Measurements from ENCODE around the gene CBLN3.

CBLN3 gene

DNA sequence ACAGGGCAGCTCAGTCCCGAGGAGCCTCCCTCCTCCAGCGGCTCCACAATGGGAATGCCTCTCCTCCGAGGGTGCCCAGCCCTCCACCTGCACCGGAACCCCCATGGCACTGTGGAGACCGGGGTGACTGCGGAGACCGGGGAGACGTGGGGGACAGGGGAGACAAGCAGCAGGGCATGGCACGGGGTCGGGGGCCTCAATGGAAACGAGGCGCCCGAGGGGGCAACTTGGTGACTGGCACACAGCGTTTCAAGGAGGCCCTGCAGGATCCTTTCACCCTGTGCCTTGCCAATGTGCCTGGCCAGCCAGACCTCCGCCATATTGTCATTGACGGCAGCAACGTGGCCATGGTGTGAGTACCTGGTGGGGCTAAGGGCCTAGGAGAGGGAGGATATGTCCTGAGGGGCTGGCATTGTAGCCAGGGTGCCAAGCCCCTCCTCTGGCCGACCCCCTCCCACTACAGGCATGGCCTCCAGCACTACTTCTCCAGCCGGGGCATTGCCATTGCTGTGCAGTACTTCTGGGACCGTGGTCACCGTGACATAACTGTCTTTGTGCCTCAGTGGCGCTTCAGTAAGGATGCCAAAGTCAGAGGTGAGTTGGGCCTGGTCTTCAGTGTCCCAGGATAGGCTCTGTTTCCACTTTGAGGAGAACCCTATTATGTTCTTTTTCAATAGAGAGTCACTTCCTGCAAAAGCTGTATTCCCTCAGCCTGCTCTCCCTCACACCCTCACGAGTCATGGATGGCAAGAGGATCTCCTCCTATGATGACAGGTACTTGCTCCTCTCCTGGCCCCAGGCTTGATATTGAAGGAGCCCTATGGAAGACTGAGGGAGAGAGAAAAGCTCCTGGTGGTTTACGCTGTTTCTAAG, 3.0 kb upstream of the CBLN3 start:
- peaks cover 0 to 60% of the 10 kb centered on the region in 2 experiments; a peak in 2 of 3 replicates for H3K36me3 ChIP-seq (ENCODE audit: control insufficient read depth in 2 of 2, insufficient read depth in 1 of 2, low read length in 2 of 2)
- TF ChIP-seq, protein P1, sequence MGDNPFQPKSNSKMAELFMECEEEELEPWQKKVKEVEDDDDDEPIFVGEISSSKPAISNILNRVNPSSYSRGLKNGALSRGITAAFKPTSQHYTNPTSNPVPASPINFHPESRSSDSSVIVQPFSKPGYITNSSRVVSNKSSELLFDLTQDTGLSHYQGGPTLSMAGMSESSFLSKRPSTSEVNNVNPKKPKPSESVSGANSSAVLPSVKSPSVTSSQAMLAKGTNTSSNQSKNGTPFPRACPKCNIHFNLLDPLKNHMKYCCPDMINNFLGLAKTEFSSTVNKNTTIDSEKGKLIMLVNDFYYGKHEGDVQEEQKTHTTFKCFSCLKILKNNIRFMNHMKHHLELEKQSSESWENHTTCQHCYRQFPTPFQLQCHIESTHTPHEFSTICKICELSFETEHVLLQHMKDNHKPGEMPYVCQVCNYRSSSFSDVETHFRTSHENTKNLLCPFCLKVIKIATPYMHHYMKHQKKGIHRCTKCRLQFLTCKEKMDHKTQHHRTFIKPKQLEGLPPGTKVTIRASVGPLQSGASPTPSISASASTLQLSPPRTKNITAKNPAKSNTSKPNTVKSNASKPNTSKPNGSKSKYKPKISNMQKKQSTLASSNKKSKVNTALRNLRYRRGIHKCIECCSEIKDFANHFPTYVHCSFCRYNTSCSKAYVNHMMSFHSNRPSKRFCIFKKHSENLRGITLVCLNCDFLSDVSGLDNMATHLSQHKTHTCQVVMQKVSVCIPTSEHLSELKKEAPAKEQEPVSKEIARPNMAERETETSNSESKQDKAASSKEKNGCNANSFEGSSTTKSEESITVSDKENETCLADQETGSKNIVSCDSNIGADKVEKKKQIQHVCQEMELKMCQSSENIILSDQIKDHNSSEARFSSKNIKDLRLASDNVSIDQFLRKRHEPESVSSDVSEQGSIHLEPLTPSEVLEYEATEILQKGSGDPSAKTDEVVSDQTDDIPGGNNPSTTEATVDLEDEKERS (tag by site-specific recombination; IDR thresholded peaks at IDR 0.05) = no peak
- no peak for TF ChIP-seq EGR2 (tag by site-specific recombination; IDR thresholded peaks at IDR 0.05; ENCODE audit: low read depth)
- no peak for TF ChIP-seq ZNF433 (tag by site-specific recombination; IDR thresholded peaks at IDR 0.05; ENCODE audit: low read depth)
- TF ChIP-seq ZNF24 (tag by site-specific recombination; IDR thresholded peaks at IDR 0.05) = no peak
- TF ChIP-seq ZNF701 (tag by site-specific recombination; IDR thresholded peaks at IDR 0.05) = no peak
- no peak for TF ChIP-seq ZNF791 (tag by site-specific recombination; IDR thresholded peaks at IDR 0.05)
- TF ChIP-seq ZNF426 (tag by site-specific recombination; IDR thresholded peaks at IDR 0.05) = no peak
- no peak for TF ChIP-seq MZF1 (tag by site-specific recombination; IDR thresholded peaks at IDR 0.05; ENCODE audit: borderline replicate concordance)
- TF ChIP-seq REPIN1 (tag by site-specific recombination; IDR thresholded peaks at IDR 0.05; ENCODE audit: low read depth) = no peak
- no peak for TF ChIP-seq ZNF221 (tag by site-specific recombination; IDR thresholded peaks at IDR 0.05; ENCODE audit: borderline replicate concordance)
- no peak for TF ChIP-seq WT1 (tag by site-specific recombination; IDR thresholded peaks at IDR 0.05)
- TF ChIP-seq ZNF302 (tag by site-specific recombination; IDR thresholded peaks at IDR 0.05; ENCODE audit: low read depth) = no peak
- no peak for TF ChIP-seq KLF10 (tag by site-specific recombination; IDR thresholded peaks at IDR 0.05)
- TF ChIP-seq IKZF3 (tag by site-specific recombination; IDR thresholded peaks at IDR 0.05) = no peak
- TF ChIP-seq ZNF423 (tag by site-specific recombination; IDR thresholded peaks at IDR 0.05) = no peak
- TF ChIP-seq ZNF416 (tag by site-specific recombination; IDR thresholded peaks at IDR 0.05) = no peak
- ChIA-PET CTCF (interaction anchor here (0.6 to 13.9 kb wide), 40 partner anchors 9 to 954 kb away, joined by 3 to 468 read pairs (median 8); partner anchors contain the start of genes ADCY4, CIDEB, LTB4R2 and NYNRIN), POLR2A (interaction anchor here (0.9 to 3.0 kb wide), 14 partner anchors 9 to 190 kb away, joined by 3 to 45 read pairs (median 6); partner anchors contain the start of genes ADCY4, CIDEB, DHRS1 and NOP9)
- no peak overlapping the region for H3K4me3 ChIP-seq (ENCODE audit: low read depth, low read length)
- H3K4me1 ChIP-seq (ENCODE audit: control insufficient read depth, insufficient read depth, low read length) = peaks cover 3% of the 10 kb centered on the region; the same call in 1 of the 2 replicates
- no peak overlapping the region for H3K27ac ChIP-seq (ENCODE audit: extremely low read depth, low read depth, low read length)
- H3K9me3 ChIP-seq (ENCODE audit: control insufficient read depth, insufficient read depth, low read depth, low read length) = no peaks in the 10 kb centered on the region

GRCh38 chr14:24431569-24432258, 2.2 kb upstream of the CBLN3 start:
- H3K9me3 ChIP-seq (ENCODE audit: control insufficient read depth, insufficient read depth, low read depth, low read length) = no peaks in the 10 kb centered on the region
- peak overlapping the region; percentile 43 for H3K27ac ChIP-seq (ENCODE audit: extremely low read depth, low read depth, low read length)
- no peak overlapping the region for H3K4me3 ChIP-seq (ENCODE audit: low read depth, low read length)
- ChIA-PET CTCF (interaction anchor here (0.6 to 13.9 kb wide), 53 partner anchors 9 to 953 kb away, joined by 3 to 468 read pairs (median 5); partner anchors contain the start of genes ADCY4, CIDEB, LTB4R2 and NYNRIN), POLR2A (interaction anchor here (0.9 to 3.0 kb wide), 14 partner anchors 10 to 190 kb away, joined by 3 to 45 read pairs (median 6); partner anchors contain the start of genes ADCY4, CIDEB, DHRS1 and NOP9)
- peaks cover 0 to 52% of the 10 kb centered on the region in 2 experiments; a peak in 2 of 3 replicates for H3K36me3 ChIP-seq (ENCODE audit: control insufficient read depth in 2 of 2, insufficient read depth in 1 of 2, low read length in 2 of 2)
- peaks cover 3% of the 10 kb centered on the region; the same call in 1 of the 2 replicates for H3K4me1 ChIP-seq (ENCODE audit: control insufficient read depth, insufficient read depth, low read length)
- TF ChIP-seq ZNF654 (tag by site-specific recombination; IDR thresholded peaks at IDR 0.05; ENCODE audit: low read depth) (peak; percentile 97), KLF8 (tag by site-specific recombination; IDR thresholded peaks at IDR 0.05) (peak; percentile 84), ZNF24 (tag by site-specific recombination; IDR thresholded peaks at IDR 0.05) (peak; percentile 72; the same call in 1 of the 2 replicates), ZBTB48 (tag by site-specific recombination; IDR thresholded peaks at IDR 0.05) (peak; percentile 66), ZFHX2 (tag by site-specific recombination; conservative IDR thresholded peaks at IDR 0.05) (peak; percentile 24; the same call in 1 of the 2 replicates), ZNF366 (tag by site-specific recombination; conservative IDR thresholded peaks at IDR 0.05) (no peak)
- TF ChIP-seq, protein P2, sequence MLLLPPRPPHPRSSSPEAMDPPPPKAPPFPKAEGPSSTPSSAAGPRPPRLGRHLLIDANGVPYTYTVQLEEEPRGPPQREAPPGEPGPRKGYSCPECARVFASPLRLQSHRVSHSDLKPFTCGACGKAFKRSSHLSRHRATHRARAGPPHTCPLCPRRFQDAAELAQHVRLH (tag by site-specific recombination; IDR thresholded peaks at IDR 0.05) = no peak
- TF ChIP-seq, protein P3, sequence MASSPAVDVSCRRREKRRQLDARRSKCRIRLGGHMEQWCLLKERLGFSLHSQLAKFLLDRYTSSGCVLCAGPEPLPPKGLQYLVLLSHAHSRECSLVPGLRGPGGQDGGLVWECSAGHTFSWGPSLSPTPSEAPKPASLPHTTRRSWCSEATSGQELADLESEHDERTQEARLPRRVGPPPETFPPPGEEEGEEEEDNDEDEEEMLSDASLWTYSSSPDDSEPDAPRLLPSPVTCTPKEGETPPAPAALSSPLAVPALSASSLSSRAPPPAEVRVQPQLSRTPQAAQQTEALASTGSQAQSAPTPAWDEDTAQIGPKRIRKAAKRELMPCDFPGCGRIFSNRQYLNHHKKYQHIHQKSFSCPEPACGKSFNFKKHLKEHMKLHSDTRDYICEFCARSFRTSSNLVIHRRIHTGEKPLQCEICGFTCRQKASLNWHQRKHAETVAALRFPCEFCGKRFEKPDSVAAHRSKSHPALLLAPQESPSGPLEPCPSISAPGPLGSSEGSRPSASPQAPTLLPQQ (tag by site-specific recombination; IDR thresholded peaks at IDR 0.05) = peak; percentile 70; the same call in 1 of the 2 replicates
- TF ChIP-seq, protein P4, sequence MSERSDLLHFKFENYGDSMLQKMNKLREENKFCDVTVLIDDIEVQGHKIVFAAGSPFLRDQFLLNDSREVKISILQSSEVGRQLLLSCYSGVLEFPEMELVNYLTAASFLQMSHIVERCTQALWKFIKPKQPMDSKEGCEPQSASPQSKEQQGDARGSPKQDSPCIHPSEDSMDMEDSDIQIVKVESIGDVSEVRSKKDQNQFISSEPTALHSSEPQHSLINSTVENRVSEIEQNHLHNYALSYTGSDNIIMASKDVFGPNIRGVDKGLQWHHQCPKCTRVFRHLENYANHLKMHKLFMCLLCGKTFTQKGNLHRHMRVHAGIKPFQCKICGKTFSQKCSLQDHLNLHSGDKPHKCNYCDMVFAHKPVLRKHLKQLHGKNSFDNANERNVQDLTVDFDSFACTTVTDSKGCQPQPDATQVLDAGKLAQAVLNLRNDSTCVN (tag by site-specific recombination; optimal IDR thresholded peaks at IDR 0.05) = peak; percentile 15
